ENCODE measurements around the gene OR6C76.

OR6C76 gene

DNA sequence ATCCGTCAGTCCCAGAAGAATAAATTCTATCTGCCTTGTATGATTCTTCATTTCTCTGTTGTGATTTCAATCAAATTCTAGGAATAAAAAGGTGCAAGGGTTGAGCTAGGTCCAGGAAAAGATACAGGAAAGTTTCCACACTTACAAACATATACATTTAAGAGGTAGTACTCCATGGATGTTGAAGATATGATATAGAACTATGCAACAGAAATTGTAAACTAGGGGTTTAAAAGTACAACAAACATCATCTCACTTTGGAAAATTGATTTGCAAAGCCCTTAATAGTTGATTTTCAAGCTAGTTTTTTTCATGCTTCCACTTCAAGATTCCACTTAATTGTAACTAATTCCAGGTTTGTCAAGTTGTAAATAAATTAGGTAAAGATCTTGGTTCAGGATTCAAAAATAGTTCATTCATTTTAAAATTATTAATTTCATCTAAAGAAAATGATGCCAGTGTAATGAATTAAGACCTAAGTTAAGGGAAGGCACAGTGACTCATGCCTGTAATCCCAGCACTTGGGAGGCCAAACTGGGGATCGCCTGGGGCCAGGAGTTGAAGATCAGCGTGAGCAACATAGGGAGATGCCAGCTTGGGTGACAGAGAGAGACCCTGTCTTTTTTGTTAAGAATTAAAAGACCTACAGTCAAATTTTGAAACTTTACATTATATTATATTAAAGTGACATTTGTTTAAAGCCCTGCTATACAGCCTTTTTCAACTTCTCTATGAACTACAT, 44.2 kb downstream of the OR6C76 start, which contains the start of gene OR6C70:
Gene OR6C70 (minus strand): TSS at position 51 of the 742 bp plus-strand sequence. CDS start 0 bp downstream, at position 51.
- DNase-seq = no peak

GRCh38 chr12:55472264-55472663, 46.2 kb downstream of the OR6C76 start:
- DNase-seq = no peak

All from NCI-H2171 (cell line).